Panc1 (cell line): ENCODE measurements around the gene CCK. TPM values are rescaled to one million over a fixed set of nuclear protein-coding genes. Genes with fewer than 3 reads are reported as not detected.

Source experiments
- ATAC-seq: fragments of 200-7000 bp; cut with Tn5 transposase; 2 replicates; pipeline ENCODE4 v1.9.1; 2020; ENCODE audit warnings: mild to moderate bottlenecking, moderate library complexity
- BruUV-seq: library from RNA; stranded (reverse); fragments of 400-500 nt; replicated peaks from 2 replicates; lab custom pipeline; 2021; lab: Mats Ljungman, UMichigan
- CTCF ChIA-PET: fragments of 300-600 bp; sonication (Branson Sonifier 250); formaldehyde crosslinking; loops from one replicate; lab custom pipeline; 2022; ENCODE audit warnings: antibody characterized with exemption; lab: Charles Lee
- POLR2A ChIA-PET: fragments of 300-600 bp; sonication (Branson Sonifier 250); formaldehyde crosslinking; loops from one replicate; lab custom pipeline; 2022; ENCODE audit warnings: antibody characterized with exemption; lab: Charles Lee
- DNase-seq: peaks from one replicate; pipeline ENCODE4 v3.0.0-alpha.2; 2010; ENCODE audit warnings: low read depth, low spot score
- H3K27ac ChIP-seq: 2 replicates; pipeline ENCODE4 v1.5.1; 2011; ENCODE audit warnings: mild to moderate bottlenecking, low read length, inconsistent platforms
- H3K27me3 ChIP-seq: fragments of 200-500 bp; sonication (Bioruptor generic); 2 replicates; pipeline ENCODE4 v1.6.0; 2014; ENCODE audit warnings: low read length, inconsistent platforms; ENCODE audit not compliant: control insufficient read depth, insufficient read depth
- H3K36me3 ChIP-seq: fragments of 200-500 bp; sonication (Bioruptor generic); 2 replicates; pipeline ENCODE4 v1.5.1; 2014; ENCODE audit warnings: inconsistent platforms, mild to moderate bottlenecking, low read length, moderate library complexity; ENCODE audit not compliant: control insufficient read depth, insufficient read depth
- H3K4me1 ChIP-seq: 2 replicates; pipeline ENCODE4 v1.5.1; 2011; ENCODE audit warnings: inconsistent platforms, mild to moderate bottlenecking, low read length, moderate library complexity; ENCODE audit not compliant: control insufficient read depth, insufficient read depth
- H3K4me3 ChIP-seq, 2 experiments: 2 replicates each; pipeline ENCODE4 v1.5.1; 2011 to 2012; ENCODE audit warnings: low read depth in 2 of 2, low read length in 2 of 2, mild to moderate bottlenecking in 2 of 2, inconsistent platforms in 1 of 2, moderate library complexity in 1 of 2
- H3K9me3 ChIP-seq: fragments of 200-500 bp; sonication (Bioruptor generic); 2 replicates; pipeline ENCODE4 v1.5.1; 2014; ENCODE audit warnings: low read depth, mild to moderate bottlenecking, inconsistent platforms, low read length, moderate library complexity; ENCODE audit not compliant: control insufficient read depth, insufficient read depth
- POLR2AphosphoS5 ChIP-seq: IDR thresholded peaks from 2 replicates; pipeline ENCODE4 v1.6.1; 2012; ENCODE audit warnings: mild to moderate bottlenecking, low read depth, low read length, moderate library complexity
- SIN3A ChIP-seq: IDR thresholded peaks from 2 replicates; pipeline ENCODE4 v1.6.1; 2012; ENCODE audit warnings: low read depth, mild to moderate bottlenecking, low read length, moderate library complexity, borderline replicate concordance; ENCODE audit not compliant: insufficient read depth
- TCF7L2 ChIP-seq: IDR thresholded peaks from 2 replicates; pipeline ENCODE4 v1.6.1; 2011; ENCODE audit warnings: mild to moderate bottlenecking, low read depth, low read length, inconsistent platforms
- in situ Hi-C: cut with HindIII; loops from 2 replicates; pipeline ENCODE4 v1.10.0; 2016; ENCODE audit warnings: low sequenced_read_pairs, low pct_unique_long_range_greater_than_20kb
- intact Hi-C: fragments of 100-400 bp; cut with micrococcal nuclease; formaldehyde crosslinking; loops from one replicate; pipeline ENCODE4 v1.10.0; 2022; ENCODE audit not compliant: unreplicated experiment
- total RNA-seq: library from RNA; stranded (reverse); gene quantifications from one replicate; pipeline ENCODE4 v1.2.1, GENCODE V29; 2021; ENCODE audit not compliant: unreplicated experiment
- TF ChIP-seq, protein P1 (sequence below): fragments of 450-650 bp; IDR thresholded peaks from 2 replicates; pipeline ENCODE4 v1.5.1; 2017; ENCODE audit warnings: mild to moderate bottlenecking
- TF ChIP-seq, protein P2 (sequence below), 2 experiments: IDR thresholded peaks; 2 replicates each; pipeline ENCODE4 v1.6.1; 2011 to 2012; ENCODE audit warnings: low read depth in 2 of 2, control low read depth in 1 of 2, low read length in 1 of 2, mild to moderate bottlenecking in 1 of 2, moderate library complexity in 1 of 2; ENCODE audit not compliant: insufficient read depth in 1 of 2

CCK gene
- total RNA-seq, 1 experiment from 2014 or later: not detected

DNA sequence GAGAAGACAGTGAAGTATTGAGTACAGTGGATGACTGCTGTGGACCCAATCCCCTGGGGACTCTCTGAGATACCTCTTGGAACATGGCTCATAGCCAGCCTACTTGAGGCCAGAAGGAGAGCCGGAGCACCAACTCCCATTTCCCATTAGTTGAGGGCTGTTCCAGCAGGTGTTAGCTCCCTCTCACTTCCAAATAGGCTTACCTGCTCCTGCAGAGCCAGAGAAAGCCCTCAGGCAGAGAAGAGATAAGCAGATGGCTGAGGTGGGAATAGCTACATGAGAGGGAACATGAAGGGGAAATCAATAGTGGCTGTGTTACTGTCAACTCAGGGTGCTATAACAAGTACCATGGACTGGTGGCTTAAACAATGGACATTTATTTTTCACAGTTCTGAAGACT, 4.6 kb upstream of the CCK start:
- TF ChIP-seq, protein P1, sequence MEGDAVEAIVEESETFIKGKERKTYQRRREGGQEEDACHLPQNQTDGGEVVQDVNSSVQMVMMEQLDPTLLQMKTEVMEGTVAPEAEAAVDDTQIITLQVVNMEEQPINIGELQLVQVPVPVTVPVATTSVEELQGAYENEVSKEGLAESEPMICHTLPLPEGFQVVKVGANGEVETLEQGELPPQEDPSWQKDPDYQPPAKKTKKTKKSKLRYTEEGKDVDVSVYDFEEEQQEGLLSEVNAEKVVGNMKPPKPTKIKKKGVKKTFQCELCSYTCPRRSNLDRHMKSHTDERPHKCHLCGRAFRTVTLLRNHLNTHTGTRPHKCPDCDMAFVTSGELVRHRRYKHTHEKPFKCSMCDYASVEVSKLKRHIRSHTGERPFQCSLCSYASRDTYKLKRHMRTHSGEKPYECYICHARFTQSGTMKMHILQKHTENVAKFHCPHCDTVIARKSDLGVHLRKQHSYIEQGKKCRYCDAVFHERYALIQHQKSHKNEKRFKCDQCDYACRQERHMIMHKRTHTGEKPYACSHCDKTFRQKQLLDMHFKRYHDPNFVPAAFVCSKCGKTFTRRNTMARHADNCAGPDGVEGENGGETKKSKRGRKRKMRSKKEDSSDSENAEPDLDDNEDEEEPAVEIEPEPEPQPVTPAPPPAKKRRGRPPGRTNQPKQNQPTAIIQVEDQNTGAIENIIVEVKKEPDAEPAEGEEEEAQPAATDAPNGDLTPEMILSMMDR: no peak
- TF ChIP-seq, protein P2, sequence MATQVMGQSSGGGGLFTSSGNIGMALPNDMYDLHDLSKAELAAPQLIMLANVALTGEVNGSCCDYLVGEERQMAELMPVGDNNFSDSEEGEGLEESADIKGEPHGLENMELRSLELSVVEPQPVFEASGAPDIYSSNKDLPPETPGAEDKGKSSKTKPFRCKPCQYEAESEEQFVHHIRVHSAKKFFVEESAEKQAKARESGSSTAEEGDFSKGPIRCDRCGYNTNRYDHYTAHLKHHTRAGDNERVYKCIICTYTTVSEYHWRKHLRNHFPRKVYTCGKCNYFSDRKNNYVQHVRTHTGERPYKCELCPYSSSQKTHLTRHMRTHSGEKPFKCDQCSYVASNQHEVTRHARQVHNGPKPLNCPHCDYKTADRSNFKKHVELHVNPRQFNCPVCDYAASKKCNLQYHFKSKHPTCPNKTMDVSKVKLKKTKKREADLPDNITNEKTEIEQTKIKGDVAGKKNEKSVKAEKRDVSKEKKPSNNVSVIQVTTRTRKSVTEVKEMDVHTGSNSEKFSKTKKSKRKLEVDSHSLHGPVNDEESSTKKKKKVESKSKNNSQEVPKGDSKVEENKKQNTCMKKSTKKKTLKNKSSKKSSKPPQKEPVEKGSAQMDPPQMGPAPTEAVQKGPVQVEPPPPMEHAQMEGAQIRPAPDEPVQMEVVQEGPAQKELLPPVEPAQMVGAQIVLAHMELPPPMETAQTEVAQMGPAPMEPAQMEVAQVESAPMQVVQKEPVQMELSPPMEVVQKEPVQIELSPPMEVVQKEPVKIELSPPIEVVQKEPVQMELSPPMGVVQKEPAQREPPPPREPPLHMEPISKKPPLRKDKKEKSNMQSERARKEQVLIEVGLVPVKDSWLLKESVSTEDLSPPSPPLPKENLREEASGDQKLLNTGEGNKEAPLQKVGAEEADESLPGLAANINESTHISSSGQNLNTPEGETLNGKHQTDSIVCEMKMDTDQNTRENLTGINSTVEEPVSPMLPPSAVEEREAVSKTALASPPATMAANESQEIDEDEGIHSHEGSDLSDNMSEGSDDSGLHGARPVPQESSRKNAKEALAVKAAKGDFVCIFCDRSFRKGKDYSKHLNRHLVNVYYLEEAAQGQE (IDR thresholded peaks at IDR 0.05; ENCODE audit: insufficient read depth in 1 of 2, low read depth in 2 of 2, low read length in 1 of 2): no peak
- no peak for TF ChIP-seq POLR2AphosphoS5
- TF ChIP-seq SIN3A: no peak
- TF ChIP-seq TCF7L2: no peak
- intact Hi-C loops (no loop called here), in situ Hi-C loops (no loop called here)
- ChIA-PET CTCF (no interaction called here), POLR2A (no interaction called here)
- H3K27me3 ChIP-seq: peaks cover 4% of the 10 kb centered on the region; the same call in 1 of the 2 replicates
- no peak overlapping the region for H3K27ac ChIP-seq
- no peaks in the 10 kb centered on the region for H3K4me1 ChIP-seq
- ATAC-seq (no peak), DNase-seq (no peak)
- H3K4me3 ChIP-seq: no peak overlapping the region
- no peaks in the 10 kb centered on the region for H3K36me3 ChIP-seq
- no TSS peak for BruUV-seq
- no peaks in the 10 kb centered on the region for H3K9me3 ChIP-seq

DNA sequence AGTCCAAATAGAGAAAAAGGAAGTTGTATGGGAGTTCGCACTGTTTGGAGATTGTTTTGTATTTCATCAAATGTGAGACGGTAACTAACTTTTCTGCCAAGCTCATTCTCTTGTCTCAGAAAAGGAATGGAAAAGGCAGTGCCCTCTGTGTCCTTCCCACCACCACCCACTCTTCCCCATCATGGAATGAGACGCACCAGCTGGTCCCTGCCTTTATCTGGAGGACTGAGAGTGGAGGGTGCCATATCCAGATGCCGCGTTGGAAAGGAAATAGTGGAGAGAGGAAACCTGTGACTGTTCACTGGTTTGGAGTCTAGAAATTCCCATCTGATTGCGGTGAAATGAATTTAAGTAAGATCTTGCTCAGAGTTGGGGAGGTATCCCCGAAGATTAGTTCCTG, 3.7 kb upstream of the CCK start:
- intact Hi-C loops: no loop called here
- no peaks in the 10 kb centered on the region for H3K36me3 ChIP-seq
- no peak overlapping the region for H3K27ac ChIP-seq
- ATAC-seq (no peak), DNase-seq (no peak)
- H3K4me1 ChIP-seq: no peaks in the 10 kb centered on the region
- H3K9me3 ChIP-seq: no peaks in the 10 kb centered on the region
- BruUV-seq: no TSS peak
- TF ChIP-seq POLR2AphosphoS5: no peak
- no peak for TF ChIP-seq TCF7L2
- no peak for TF ChIP-seq SIN3A
- TF ChIP-seq, protein P2 (IDR thresholded peaks at IDR 0.05; ENCODE audit: insufficient read depth in 1 of 2, low read depth in 2 of 2, low read length in 1 of 2): no peak
- TF ChIP-seq, protein P1: no peak
- ChIA-PET CTCF (no interaction called here), POLR2A (no interaction called here)
- peaks cover 6% of the 10 kb centered on the region; the same call in 1 of the 2 replicates for H3K27me3 ChIP-seq
- in situ Hi-C loops: no loop called here
- no peak overlapping the region for H3K4me3 ChIP-seq
